ENCODE results near the gene CDC123. TPM values are rescaled to one million over a fixed set of nuclear protein-coding genes. Genes with fewer than 3 reads are reported as not detected.
A peak's percentile ranks its signal among the peaks of the same experiment; 100 is the strongest.
"Not testable (repeated sequence)": the region's sequence is repeated elsewhere in the genome, so short reads cannot be mapped to it uniquely, and the experiment has no call there.

Gene CDC123
- total and polyA plus RNA-seq, 2 donors (not counting 1 experiment from before 2014, with no cell fraction given) = 48.9 to 56.0 TPM

GRCh38 chr10:12271210-12271540, 75.2 kb downstream of the CDC123 start:
- H3K4me3 Mint-ChIP-seq = peak overlapping the region; percentile 69
- Histone ChIP-seq H3K79me2 (ENCODE audit: control insufficient read depth, insufficient read depth, low read length) (peaks cover 4% of the 10 kb centered on the region), H3K27ac (ENCODE audit: low read length in 2 of 2) (peak overlapping the region; percentile 71 to 79), H3K27me3 (replicated peaks in 1 of 4; ENCODE audit: control extremely low read depth in 1 of 4, control insufficient read depth in 3 of 4, insufficient read depth in 4 of 4, low read length in 3 of 4) (no peaks in the 10 kb centered on the region), H3K4me1 (ENCODE audit: control insufficient read depth in 2 of 2, insufficient read depth in 2 of 2, low read length in 2 of 2) (peaks cover 30 to 42% of the 10 kb centered on the region in 2 donors), H3K4me2 (replicated peaks; ENCODE audit: low read depth, low read length, poor library complexity, severe bottlenecking) (peak overlapping the region; percentile 65), H3K9me3 (ENCODE audit: control extremely low read depth in 1 of 3, control insufficient read depth in 2 of 3, insufficient read depth in 1 of 3, low read length in 2 of 3) (no peaks in the 10 kb centered on the region), H3K9ac (ENCODE audit: low read length) (peak overlapping the region; percentile 53), H4K20me1 (ENCODE audit: control insufficient read depth, insufficient read depth, low read length, poor library complexity, severe bottlenecking) (no peaks in the 10 kb centered on the region), H3K36me3 (replicated peaks in 1 of 2; ENCODE audit: control extremely low read depth in 1 of 2, control insufficient read depth in 1 of 2, extremely low read depth in 1 of 2, insufficient read depth in 2 of 2, low read length in 1 of 2) (no peaks in the 10 kb centered on the region), H3K4me3 (ENCODE audit: control extremely low read depth in 1 of 5, extremely low read depth in 1 of 5, insufficient read depth in 1 of 5, low read depth in 2 of 5, low read length in 4 of 5) (peak overlapping the region in 1 of 5 experiments; percentile 59), H2AFZ (ENCODE audit: insufficient read depth, low read depth, low read length, poor library complexity, severe bottlenecking) (peak overlapping the region; percentile 48)
- peak; percentile 14 for ATAC-seq (ENCODE audit: low read depth)
- no CpG with 5 or more reads among the region's 8 CpGs for WGBS (ENCODE audit: insufficient coverage)
- ChIA-PET CTCF (interaction anchor here (1.2 kb wide), 1 partner anchor 394 kb away, joined by 3 read pairs; no protein-coding TSS in a partner anchor), POLR2A (no interaction called here)
- intact Hi-C loops (cut with micrococcal nuclease) = no loop called here
- no peaks in the 10 kb centered on the region for H3K27me3 Mint-ChIP-seq
- TF ChIP-seq CTCF (IDR thresholded peaks at IDR 0.05) (no peak), EZH2 (IDR thresholded peaks at IDR 0.05; ENCODE audit: borderline replicate concordance, insufficient read depth, low read depth, low read length, poor library complexity, severe bottlenecking) (no peak)
- no peaks in the 10 kb centered on the region for H3K9me3 Mint-ChIP-seq (ENCODE audit: insufficient read depth)
- peaks cover 31% of the 10 kb centered on the region for H3K4me1 Mint-ChIP-seq
- DNase-seq = no peak
- peak overlapping the region; percentile 83 for H3K27ac Mint-ChIP-seq

GRCh38 chr10:12277862-12278261, 81.9 kb downstream of the CDC123 start:
- H3K36me3 ChIP-seq (replicated peaks in 1 of 2; ENCODE audit: control extremely low read depth in 1 of 2, control insufficient read depth in 1 of 2, extremely low read depth in 1 of 2, insufficient read depth in 2 of 2, low read length in 1 of 2); H3K9me3 ChIP-seq (ENCODE audit: control extremely low read depth in 1 of 3, control insufficient read depth in 2 of 3, insufficient read depth in 1 of 3, low read length in 2 of 3); intact Hi-C loops (cut with micrococcal nuclease); H3K27me3 ChIP-seq (replicated peaks in 1 of 4; ENCODE audit: control extremely low read depth in 1 of 4, control insufficient read depth in 3 of 4, insufficient read depth in 4 of 4, low read length in 3 of 4); H4K20me1 ChIP-seq (ENCODE audit: control insufficient read depth, insufficient read depth, low read length, poor library complexity, severe bottlenecking); H3K27me3 Mint-ChIP-seq; H3K9me3 Mint-ChIP-seq (ENCODE audit: insufficient read depth); H3K79me2 ChIP-seq (ENCODE audit: control insufficient read depth, insufficient read depth, low read length): not testable (repeated sequence)
- 16% methylated on average over 7 of the region's 7 CpGs for WGBS (ENCODE audit: insufficient coverage)
- Histone ChIP-seq H2AFZ (ENCODE audit: insufficient read depth, low read depth, low read length, poor library complexity, severe bottlenecking) (peak overlapping the region; percentile 42), H3K27ac (ENCODE audit: low read length in 2 of 2) (peak overlapping the region; percentile 38 to 45), H3K4me1 (ENCODE audit: control insufficient read depth in 2 of 2, insufficient read depth in 2 of 2, low read length in 2 of 2) (peaks cover 12 to 24% of the 10 kb centered on the region in 2 donors), H3K4me2 (replicated peaks; ENCODE audit: low read depth, low read length, poor library complexity, severe bottlenecking) (peak overlapping the region; percentile 71), H3K9ac (ENCODE audit: low read length) (peak overlapping the region; percentile 23), H3K4me3 (ENCODE audit: control extremely low read depth in 1 of 5, extremely low read depth in 1 of 5, insufficient read depth in 1 of 5, low read depth in 2 of 5, low read length in 4 of 5) (peak overlapping the region in 2 of 5 experiments; percentile 14 to 15)
- Mint-ChIP-seq H3K4me1 (peaks cover 19% of the 10 kb centered on the region), H3K4me3 (peak overlapping the region; percentile 56), H3K27ac (peak overlapping the region; percentile 84)
- CTCF ChIA-PET = interaction anchor here (0.6 to 1.9 kb wide), 11 partner anchors 10 to 383 kb away, joined by 3 to 7 read pairs (median 3); no protein-coding TSS in a partner anchor
- ATAC-seq (ENCODE audit: low read depth) (peak; percentile 87), DNase-seq (peak; percentile 61)
- POLR2A ChIA-PET = interaction anchor here (0.7 to 1.0 kb wide), 4 partner anchors 12 to 72 kb away, joined by 3 to 8 read pairs (median 4); no protein-coding TSS in a partner anchor
